ENCODE measurements around the gene TAS2R20.
"Not testable (repeated sequence)": the region's sequence is repeated elsewhere in the genome, so short reads cannot be mapped to it uniquely, and the experiment has no call there.

Gene TAS2R20, protein sequence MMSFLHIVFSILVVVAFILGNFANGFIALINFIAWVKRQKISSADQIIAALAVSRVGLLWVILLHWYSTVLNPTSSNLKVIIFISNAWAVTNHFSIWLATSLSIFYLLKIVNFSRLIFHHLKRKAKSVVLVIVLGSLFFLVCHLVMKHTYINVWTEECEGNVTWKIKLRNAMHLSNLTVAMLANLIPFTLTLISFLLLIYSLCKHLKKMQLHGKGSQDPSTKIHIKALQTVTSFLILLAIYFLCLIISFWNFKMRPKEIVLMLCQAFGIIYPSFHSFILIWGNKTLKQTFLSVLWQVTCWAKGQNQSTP

DNA sequence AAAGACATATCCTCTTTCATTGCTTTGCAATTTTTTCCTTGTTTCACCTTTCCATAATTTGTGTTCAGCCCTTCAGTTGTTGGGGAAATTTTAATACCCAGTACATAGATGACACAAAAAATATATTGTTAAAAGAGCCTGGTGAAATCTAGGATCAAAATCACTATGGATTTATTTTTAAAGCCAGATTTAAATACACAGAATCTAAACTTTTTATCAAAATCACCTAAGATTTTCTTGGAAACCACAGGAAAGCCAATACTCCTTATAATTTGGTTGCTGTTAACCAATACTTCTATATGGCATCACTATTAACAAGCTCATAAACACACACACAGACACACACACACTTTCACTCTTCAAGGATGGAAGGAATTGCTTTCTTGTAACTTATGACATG is at the start of gene TAS2R20:
TAS2R20 (minus strand) TSS at position 101 of the 400 bp plus-strand sequence. CDS start 429 bp downstream, outside the sequence.
- no peak for DNase-seq

DNA sequence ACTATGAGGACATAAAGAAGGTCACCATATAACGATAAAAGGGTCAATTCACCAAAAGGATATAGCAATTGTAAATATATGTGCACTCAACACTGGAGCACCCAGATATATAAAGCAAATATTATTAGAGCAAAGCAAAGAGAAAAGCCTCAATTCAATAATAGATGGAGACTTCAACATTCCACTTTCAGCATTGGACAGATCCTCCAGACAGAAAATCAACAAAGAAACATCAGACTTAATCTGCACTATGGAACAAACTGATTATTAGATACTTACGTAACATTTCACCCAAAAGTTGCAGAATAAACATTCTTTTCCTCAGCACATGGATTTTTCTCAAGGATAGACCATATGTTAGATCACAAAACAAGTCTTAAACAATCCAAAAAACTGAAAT is 43.3 kb upstream of the TAS2R20 start:
- DNase-seq: not testable (repeated sequence)

DNA sequence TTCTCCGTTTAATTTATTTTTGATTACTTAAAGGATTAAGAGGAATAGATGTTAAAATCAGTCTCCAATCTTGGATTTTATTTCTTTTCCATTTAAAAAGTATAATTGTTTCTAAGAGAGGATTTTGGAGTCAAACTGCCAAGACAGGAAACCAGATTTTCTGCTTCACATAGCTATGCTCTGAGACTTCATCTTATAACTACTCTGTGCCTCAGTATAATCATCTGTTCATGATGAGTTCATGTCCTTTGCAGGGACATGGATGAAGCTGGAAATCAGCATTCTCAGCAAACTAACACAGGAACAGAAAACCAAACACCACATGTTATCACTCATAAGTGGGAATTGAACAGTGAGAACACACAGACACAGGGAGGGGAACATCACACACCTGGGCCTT is 42.1 kb upstream of the TAS2R20 start:
- DNase-seq: no peak

DNA sequence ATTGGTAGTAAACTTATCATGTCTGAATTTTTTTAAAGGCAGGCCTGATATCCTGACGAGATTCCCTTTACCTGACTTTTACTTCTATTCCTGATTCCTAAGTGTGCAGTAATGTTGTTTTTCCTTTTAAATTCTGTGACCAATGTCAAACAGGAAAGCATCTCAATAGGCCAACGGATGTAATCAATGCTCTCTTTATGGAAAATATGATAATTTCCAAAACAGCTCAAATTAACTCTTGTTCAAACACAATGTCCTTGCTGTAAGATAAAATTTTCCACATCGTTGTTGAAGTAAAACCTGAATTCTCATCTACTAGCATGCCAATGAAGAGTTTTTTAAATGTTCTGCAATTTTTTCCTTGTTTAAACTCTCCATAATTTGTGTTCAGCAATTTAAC is 41.1 kb upstream of the TAS2R20 start:
- no peak for DNase-seq

DNA sequence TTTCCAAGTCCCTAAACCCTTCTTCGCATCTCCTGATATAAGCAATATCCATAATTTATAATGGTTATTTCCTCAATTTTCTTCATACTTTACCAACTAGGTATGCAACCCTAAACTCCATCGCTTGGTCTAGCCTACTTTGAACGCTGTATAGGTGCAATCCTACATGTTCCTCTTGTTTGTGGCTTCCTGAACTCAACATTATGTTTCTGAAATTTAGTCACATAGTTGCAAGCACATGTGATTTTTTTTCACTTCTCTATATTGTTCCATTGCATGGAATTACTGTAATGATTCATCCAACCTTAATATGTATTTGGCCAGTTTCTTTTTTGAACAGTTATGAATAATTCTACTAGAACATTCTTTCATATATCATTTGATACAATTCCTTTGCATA is 35.9 kb upstream of the TAS2R20 start:
- not testable (repeated sequence) for DNase-seq

DNA sequence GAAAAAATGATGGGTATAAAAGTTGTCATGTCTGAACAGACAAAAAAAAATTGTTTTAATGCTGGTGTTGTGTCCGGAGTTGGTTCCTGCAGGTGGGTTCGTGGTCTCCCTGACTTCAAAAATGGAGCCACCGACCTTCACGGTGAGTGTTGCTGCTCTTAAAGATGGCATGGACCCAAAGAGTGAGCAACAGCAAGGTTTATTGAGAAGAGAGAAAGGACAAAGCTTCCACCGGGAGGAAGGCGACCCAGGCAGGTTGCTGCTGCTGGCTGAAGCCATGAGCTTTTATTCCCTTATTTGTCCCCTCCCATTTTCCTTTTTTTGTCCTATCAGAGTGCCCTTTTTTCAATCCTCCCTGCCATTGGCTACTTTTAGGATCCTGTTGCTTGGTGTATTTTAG is 33.2 kb upstream of the TAS2R20 start, which contains the start of gene TAS2R31:
TAS2R31 (minus strand) TSS at position 101 of the 400 bp plus-strand sequence; CDS start at position 29, 72 bp downstream.
- no peak for DNase-seq

DNA sequence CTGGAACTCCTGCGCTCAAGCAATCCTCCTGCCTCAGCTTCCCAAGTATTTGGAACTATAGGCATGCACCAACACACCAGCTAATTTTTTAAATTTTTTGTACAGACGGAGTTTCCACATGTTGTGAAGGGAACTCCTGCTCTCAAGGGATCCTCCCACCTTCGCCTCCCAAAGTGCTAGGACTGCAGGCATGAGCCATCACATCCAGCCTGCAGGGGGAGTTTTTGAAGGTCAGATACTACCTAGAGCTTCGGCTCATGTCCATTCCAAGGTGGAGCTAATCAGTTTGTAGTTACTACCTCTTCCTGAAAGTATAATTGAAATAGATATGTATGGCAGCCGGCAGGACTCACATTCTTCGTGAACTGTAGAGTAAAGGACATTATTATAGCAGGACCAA is 28.0 kb upstream of the TAS2R20 start:
- DNase-seq: no peak

DNA sequence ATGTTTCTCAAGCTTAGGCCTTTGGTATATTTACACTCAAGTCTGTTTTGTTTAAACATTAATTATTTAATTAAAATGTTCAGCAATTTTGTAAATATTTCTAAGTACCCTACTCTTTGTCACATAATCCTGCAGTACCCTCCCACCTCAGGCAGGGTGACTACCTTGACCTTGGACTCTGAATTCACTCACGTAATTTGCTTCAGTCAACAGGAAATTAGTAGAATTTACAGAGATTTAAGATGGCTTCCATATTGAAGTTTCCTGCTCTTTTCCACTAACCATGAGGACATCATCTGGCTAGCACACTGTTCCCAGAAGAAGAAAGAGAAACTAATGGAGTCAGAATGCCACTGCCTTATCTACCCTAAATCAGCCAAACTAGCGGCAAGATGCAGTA is 25.3 kb upstream of the TAS2R20 start:
- DNase-seq: no peak

DNA sequence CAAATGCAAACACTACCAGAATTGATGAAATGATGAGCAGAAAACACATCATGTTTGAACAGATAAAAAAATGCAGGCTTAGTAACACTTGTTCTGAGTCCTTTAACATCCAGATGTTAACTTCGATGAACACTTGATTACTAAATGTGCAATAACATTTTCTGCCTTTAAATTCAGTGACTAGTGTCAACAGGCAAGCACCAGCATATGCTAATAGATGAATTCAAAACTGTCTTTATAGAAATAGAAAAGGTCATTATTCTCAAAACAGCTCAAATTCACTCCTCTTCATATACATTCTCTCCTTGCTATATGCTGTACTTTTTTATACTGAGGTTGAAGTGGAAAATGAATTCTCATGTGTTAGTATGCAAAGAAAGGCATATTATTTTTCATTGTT is 24.4 kb upstream of the TAS2R20 start, which contains the start of gene TAS2R19:
TAS2R19 (minus strand) TSS at position 101 of the 400 bp plus-strand sequence; CDS start at position 52, 49 bp downstream.
- no peak for DNase-seq

DNA sequence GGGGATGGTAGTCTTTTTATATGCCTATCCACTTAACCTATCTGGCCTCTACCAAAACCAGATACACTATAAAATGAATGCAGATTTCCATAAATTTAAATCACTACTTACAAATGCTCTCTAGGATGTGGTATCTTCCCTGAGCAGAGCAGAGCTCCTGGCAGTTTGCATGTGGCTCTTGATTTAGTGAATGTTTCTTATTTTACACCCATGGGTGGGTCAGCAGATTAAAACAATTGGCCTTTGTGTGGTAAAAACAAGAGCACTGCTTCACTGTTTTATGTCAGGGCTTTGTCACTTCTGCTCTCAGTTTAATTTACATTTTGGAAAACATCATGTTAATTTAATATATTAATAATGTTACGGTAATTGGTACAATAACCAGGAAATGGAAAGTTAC is 18.8 kb upstream of the TAS2R20 start:
- no peak for DNase-seq

DNA sequence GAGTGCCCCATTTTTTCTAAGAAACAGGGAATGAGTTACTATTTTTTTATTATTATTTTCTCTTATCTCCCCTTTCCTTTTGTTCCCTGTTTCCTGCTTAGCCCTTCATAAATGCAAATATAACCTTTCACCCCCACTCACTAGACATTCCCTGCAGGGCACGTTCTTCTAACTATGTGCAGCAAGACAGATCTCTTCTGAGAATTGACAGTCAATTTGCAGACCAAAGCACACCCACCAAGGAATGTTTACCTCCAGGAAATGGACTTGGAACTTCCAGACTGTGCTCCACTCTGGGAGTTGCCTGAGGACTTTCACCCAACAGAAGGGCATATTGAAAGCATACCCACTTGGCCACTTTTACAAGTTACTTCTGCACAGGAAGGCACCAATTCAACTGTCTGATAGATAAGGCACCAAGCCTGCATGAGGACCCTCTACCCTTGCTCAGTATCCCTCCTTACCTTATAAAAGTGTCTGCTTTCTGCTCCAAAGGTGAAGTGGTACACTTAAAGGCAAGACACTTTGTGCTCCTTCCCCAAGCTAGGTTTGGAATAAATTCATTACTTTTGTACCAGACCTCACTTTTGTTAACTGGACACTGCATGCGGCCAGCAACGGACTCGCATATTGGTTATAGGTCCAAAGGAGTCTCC is 17.8 kb upstream of the TAS2R20 start:
- DNase-seq: no peak

DNA sequence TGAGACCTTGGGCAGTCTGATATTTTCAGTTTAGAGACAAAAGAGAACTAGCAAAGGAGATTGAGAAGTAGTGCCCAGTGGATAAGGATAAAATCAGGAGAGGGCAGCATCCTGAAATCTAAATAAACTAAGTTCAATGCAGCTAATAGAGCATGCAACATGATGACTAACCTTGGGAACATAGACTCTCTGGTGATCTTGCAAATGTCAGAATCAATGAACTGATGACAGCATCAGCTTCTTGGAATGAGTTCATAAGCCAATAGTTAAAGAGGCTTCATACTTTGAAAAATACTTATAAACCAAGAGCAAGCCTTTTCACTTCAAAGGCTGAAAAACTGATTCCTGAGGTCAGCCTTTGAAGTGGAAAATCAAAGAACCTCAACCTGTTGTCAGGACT is 16.1 kb upstream of the TAS2R20 start:
- no peak for DNase-seq

DNA sequence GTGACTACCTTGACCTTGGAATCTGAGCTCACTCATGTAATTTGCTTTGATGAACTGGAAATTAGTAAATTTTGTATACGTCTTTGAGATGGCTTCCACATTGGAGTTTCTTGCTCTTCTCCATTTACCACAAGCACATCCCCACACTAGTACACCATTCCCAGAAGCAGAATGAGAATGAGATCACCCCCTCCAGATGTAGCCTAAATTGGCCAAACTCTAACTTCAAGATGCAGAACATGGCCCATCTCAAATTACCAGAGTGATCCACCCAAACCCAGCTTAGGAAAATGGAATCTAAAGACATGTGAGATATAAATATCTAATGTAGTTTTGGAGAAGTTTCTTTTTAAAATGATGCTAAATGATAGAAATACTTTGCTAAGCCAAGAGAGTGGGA is 9.5 kb upstream of the TAS2R20 start:
- DNase-seq: no peak

DNA sequence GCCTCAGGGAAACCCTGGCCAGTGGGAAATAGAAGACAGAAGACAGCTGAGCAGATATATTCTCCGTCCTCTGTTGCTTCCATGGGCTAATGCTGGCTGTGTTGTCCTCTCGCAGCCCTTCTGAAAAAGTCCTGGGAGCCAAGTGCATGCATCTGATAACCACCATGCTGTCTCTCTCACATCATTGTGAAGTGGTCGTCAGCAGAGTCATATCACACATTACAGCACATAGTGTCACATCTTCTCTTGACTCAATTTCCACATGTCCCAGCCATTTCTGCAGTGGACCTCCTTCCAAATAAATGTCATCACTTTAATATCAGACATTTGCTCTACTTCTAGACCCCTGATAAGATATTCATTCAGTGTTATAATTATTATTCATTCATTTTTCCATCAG is 3.8 kb downstream of the TAS2R20 start:
- DNase-seq: no peak

DNA sequence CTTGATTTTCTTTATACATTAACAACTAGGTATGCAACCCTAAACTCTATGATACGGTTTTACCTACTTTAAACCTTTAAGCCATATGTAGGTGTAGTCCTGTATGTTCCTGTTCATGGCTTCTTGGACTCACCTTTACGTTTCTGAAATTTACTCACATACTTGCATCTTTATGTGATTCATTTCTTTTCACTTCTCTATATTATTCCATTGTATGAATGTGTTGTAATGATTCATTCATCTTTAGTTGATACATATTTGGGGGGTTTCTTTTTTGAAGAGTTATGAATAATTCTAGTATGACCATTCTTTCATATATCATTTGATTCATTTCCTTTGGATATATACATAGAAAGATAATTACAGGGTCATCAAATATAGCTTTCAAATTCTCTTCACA is 9.0 kb downstream of the TAS2R20 start:
- DNase-seq: no peak

DNA sequence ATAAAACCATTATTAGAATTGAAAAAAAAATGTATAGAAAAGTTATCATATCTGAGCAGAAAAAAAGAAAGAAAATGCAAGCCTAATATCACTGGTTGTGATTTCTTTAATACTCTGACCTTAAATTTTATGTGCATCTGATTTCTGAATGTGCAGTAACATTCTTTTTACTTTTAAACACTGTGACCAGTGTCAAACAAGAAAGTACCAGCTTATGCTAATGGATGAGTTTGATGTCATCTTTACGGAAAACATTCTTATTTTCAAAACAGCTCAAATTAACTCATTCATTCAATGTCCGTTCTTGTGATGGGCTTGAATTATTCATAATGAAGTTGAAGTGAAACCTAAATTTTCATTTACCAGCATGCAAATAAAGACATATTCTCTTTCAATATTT is 11.3 kb downstream of the TAS2R20 start, which contains the start of gene TAS2R50:
TAS2R50 (minus strand) TSS at position 101 of the 400 bp plus-strand sequence; CDS start at position 49, 52 bp downstream.
- no peak for DNase-seq

DNA sequence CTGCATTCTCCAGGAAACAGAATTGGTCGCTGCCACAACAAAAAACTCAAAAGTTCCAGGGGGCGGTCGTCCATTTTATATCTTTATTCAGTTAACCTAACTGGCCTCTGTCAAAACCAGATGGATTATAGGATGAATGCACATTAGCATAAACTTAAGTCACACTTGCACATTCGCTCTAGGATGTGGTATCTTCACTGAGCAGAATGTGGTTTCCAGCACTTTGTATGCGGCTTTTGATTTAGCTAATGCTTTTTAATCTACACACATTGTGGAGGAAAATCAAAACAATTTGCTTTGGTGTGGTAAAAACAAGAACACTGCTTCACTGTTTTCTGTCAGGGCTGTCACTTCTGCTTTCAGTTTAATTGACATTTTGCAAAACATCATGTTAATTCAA is 15.9 kb downstream of the TAS2R20 start:
- no peak for DNase-seq

DNA sequence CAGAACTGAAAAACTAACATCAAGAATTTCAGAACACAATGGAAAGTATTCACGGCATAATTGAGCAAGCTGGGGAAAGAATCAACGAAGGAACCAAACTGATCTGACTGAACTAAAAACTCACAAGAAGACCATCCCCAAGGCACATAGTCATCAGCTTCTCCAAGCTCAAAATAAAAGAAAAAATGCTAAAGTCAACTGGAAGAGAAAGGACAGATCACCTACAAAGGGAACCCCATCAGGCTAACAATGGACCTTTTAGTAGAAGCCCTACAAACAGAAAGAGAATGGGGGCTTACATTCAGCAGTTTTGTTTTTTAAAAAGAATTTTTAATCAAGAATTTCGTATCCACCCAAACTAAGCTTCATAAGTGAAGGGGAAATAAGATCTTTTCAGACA is 23.1 kb downstream of the TAS2R20 start:
- DNase-seq: no peak

DNA sequence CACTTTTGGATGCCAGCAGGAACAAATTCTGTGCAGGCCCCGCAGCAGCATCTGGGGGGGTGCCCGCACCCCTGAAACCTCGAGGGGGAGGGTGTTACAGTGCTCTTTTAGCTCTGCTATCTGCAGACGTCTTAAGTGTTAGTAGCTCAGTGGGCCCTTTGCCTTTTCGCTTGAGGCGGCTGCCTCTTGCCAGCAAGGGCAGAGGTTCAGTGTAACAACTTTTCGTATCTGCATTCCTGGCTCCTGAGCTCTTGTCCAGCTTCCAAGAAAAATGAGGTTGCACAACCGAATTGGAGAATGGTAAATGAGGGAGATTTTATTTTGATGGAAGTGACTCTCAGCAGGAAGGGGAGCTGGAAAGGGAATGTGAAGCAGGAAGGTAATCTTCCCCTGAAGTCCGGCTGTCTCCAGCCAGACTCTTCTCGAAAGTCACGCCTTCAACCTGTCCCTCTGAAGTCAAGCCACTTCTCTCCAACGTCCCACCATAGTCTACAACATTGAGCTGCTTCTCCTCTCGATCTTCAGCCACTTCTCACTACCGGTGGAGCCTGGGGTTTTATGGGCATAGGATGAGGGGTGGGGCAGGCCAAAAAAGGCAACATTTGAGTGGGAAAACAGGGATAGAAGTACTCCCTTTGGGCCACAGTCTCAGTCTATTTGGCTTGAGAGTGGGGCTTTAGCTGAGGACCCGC is 29.2 kb downstream of the TAS2R20 start:
- DNase-seq: no peak

DNA sequence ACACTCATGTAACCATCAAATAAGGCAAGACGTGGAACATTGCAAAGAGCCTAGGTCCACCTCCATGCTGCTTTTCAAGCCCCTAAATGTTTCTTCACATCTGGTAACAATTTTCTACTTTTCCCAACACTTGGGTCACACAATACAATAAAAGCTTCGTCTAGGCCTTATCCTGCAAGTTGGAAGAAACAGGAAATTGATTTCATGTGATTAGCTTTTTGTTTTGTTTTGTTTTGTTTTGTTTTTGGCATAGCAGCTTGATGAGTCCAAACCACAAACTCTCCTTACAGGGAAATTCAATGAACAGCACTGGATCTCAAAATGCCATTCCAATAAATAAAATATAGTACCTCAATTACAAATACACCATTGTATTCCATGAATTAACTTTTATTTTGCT is 30.7 kb downstream of the TAS2R20 start:
- DNase-seq: no peak

DNA sequence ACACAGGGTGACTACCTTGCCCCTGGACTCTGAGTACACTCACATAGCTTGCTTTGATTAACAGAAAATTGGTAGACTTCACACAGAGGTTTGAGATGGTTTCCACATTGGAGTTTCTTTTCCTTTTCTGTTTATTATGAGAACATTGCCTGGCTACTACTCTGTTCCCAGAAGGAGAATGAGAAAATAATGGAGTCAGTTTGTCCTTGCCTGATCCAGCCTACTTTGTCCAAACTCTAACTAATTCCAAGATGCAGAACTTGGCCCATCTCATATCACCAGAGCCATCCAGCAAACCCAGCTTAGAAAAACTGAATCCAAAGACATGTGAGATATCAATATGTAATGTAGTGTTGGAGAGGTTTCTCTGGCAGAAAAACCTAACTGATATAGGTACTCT is 31.8 kb downstream of the TAS2R20 start:
- no peak for DNase-seq

DNA sequence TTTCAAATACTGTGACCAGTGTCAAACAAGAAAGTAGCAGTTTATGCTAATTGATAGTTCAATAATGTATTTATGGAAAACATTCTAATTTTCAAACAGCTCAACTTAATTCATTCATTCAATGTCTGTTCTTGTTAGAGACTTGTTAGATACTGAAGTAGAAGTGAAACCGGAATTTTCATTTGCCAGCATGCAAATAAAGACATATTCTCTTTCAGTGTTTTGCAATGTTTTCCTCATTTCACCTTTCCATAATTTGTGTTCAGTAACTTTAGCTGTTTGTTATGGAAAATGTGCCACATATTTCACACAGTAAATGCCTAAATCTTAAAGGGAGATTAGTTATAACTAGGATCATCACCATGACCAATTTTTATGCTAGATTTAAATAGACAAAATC is 32.6 kb downstream of the TAS2R20 start:
- DNase-seq: no peak

DNA sequence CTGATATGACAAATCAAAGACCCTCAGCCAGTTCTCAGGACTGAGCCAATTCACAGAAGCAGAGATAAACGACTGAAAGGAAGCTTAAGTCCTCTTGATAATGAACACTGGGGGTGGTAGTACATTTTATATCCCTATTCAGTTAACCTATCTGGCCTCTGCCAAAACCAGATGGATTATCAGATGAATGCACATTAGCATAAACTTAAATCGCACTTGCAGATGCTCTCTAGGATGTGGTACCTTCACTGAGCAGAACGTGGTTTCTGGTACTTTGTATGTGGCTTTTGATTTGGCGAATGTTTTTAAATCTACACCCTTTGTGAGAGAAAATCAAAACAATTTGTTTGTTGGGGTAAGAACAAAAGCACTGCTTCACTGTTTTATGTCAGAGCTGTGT is 37.9 kb downstream of the TAS2R20 start:
- DNase-seq: no peak

DNA sequence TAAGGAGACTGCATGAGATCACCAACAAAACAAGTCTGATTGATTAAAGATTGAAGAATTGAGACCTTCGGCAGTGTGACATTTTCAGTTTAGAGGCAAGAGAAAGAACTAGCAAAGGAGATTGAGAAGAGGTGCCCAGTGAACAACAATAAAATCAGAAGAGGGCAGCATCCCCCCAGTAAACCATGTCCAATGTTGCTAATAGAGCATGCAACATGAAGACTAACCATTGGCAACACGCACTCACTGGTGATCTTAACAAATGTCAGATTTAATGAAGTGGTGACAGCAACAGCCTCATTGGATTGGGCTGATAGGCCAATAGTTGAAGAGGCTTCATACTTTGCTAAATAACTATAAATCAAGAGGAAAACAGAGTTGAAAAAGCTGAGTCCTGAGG is 38.3 kb downstream of the TAS2R20 start:
- DNase-seq: no peak
